ENCODE data around the gene LGI2. TPM values are rescaled to one million over a fixed set of nuclear protein-coding genes. Genes with fewer than 3 reads are reported as not detected.

Gene LGI2
- polyA plus RNA-seq, 1 donor from 2014 or later: 10.3 TPM

- H3K27ac ChIP-seq (ENCODE audit: low read length): no peak overlapping the region
- no peaks in the 10 kb centered on the region for H3K9me3 ChIP-seq (ENCODE audit: low read length)
- H2AFZ ChIP-seq (ENCODE audit: low read depth, low read length): no peak overlapping the region
- H3K4me3 ChIP-seq (ENCODE audit: low read length): no peak overlapping the region
- H3K9me2 ChIP-seq (ENCODE audit: insufficient read depth, low read length): no peaks in the 10 kb centered on the region
- no peaks in the 10 kb centered on the region for H3K27me3 ChIP-seq (ENCODE audit: insufficient read depth, low read depth, low read length)
- no peaks in the 10 kb centered on the region for H3F3A ChIP-seq (ENCODE audit: insufficient read depth, low read length, poor library complexity, severe bottlenecking)
- H3K9ac ChIP-seq (ENCODE audit: low read length): no peak overlapping the region
- no peaks in the 10 kb centered on the region for H3K79me2 ChIP-seq (replicated peaks; ENCODE audit: insufficient read depth, low read length)
- TF ChIP-seq CTCF (IDR thresholded peaks at IDR 0.05; ENCODE audit: poor library complexity, severe bottlenecking) (no peak), MXI1 (conservative IDR thresholded peaks at IDR 0.05; ENCODE audit: poor library complexity, severe bottlenecking) (no peak), POLR2AphosphoS5 (IDR thresholded peaks at IDR 0.05) (no peak), EP300 (conservative IDR thresholded peaks at IDR 0.05; ENCODE audit: poor library complexity, severe bottlenecking) (no peak), TAF1 (IDR thresholded peaks at IDR 0.05; ENCODE audit: low read depth) (no peak), REST (IDR thresholded peaks at IDR 0.05; ENCODE audit: borderline replicate concordance) (no peak), RAD21 (conservative IDR thresholded peaks at IDR 0.05) (no peak), EZH2 (IDR thresholded peaks at IDR 0.05; ENCODE audit: borderline replicate concordance, insufficient read depth, low read length, poor library complexity, severe bottlenecking) (no peak), SMC3 (conservative IDR thresholded peaks at IDR 0.05; ENCODE audit: poor library complexity) (no peak)
- H3K36me3 ChIP-seq (ENCODE audit: insufficient read depth, low read length): no peaks in the 10 kb centered on the region
- H3K4me2 ChIP-seq (ENCODE audit: low read length): no peak overlapping the region
- H4K20me1 ChIP-seq (ENCODE audit: insufficient read depth): no peaks in the 10 kb centered on the region
These were observed 67.5 kb downstream of the LGI2 start for GRCh38 chr4:24963277-24963676.

GRCh38 chr4:24957886-24958285, 72.9 kb downstream of the LGI2 start:
- Histone ChIP-seq H3K27me3 (ENCODE audit: insufficient read depth, low read depth, low read length) (no peaks in the 10 kb centered on the region), H3K4me3 (ENCODE audit: low read length) (no peak overlapping the region), H3K27ac (ENCODE audit: low read length) (no peak overlapping the region), H3K9me2 (ENCODE audit: insufficient read depth, low read length) (no peaks in the 10 kb centered on the region), H3K9me3 (ENCODE audit: low read length) (no peaks in the 10 kb centered on the region), H4K20me1 (ENCODE audit: insufficient read depth) (no peaks in the 10 kb centered on the region), H3K4me2 (ENCODE audit: low read length) (no peak overlapping the region), H3F3A (ENCODE audit: insufficient read depth, low read length, poor library complexity, severe bottlenecking) (no peaks in the 10 kb centered on the region), H3K79me2 (replicated peaks; ENCODE audit: insufficient read depth, low read length) (no peaks in the 10 kb centered on the region), H2AFZ (ENCODE audit: low read depth, low read length) (no peak overlapping the region), H3K36me3 (ENCODE audit: insufficient read depth, low read length) (no peaks in the 10 kb centered on the region), H3K9ac (ENCODE audit: low read length) (no peak overlapping the region)
- TF ChIP-seq SMC3 (conservative IDR thresholded peaks at IDR 0.05; ENCODE audit: poor library complexity) (no peak), REST (IDR thresholded peaks at IDR 0.05; ENCODE audit: borderline replicate concordance) (no peak), EZH2 (IDR thresholded peaks at IDR 0.05; ENCODE audit: borderline replicate concordance, insufficient read depth, low read length, poor library complexity, severe bottlenecking) (no peak), MXI1 (conservative IDR thresholded peaks at IDR 0.05; ENCODE audit: poor library complexity, severe bottlenecking) (no peak), POLR2AphosphoS5 (IDR thresholded peaks at IDR 0.05) (no peak), CTCF (IDR thresholded peaks at IDR 0.05; ENCODE audit: poor library complexity, severe bottlenecking) (no peak)

Data from neural cell (in vitro differentiated cells).